ENCODE measurements around the gene CD58.
A peak's percentile ranks its signal among the peaks of the same experiment; 100 is the strongest.

Gene CD58

DNA sequence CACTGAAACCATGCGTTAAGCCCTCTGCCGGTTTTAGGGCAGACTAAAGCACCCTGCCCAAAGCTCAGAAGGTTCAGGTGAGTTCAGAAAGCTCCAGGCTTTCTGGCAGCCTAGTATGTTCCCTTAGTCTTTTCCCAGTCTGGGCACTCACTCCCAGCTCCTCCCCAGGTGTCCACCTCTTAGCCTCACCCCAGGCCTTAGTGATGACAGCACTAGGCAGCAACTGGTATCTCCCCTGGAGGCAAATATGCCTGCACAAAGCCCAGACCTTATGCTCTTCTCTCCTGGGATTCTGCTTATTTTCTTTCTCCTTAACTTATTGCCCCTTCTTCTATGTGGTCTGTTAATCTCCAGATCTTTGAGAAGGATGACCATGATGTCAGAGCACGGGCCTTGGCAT, 80.2 kb downstream of the CD58 start:
- no peak for DNase-seq

DNA sequence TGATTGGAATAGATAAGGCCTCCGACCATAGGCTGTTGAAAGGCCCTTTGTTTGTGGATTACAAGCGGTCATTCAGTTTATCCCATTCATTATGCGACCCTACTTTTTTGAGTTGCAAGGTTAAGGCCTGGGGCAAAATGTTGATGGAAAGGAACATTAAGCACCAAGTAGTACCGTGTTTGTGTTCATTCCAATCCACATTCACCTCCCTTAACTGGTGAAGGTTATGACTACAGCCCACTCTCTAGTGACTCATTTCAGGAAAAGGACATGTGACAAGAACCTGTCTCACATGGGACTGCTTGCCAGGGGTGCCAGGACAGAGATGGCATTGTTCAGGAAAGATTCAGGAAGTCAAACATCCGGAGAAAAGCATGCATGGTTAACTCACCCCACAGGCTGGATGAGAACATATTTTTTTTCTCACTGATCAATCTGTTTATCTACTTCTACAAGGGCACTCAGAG, 81.6 kb downstream of the CD58 start:
- no peak for DNase-seq

DNA sequence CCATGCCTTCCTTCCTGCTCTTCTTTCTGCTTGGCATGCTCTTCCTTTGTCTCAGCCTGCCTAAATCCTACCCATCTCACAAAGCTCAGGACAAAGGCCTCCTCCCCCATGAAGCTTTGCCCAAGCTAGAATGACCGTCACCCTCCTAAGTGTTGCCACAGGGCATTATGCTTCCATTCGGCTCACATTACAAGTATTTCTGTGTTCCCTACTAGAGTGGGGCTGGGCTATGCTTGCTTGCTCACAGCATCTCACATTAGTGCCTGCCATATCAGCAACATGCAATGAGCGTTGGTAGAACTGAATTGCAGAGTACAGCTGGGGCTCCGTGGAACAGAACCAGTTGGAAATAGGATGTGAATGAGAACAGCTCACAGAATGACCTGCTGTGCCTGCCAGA, 82.8 kb downstream of the CD58 start:
- no peak for DNase-seq

DNA sequence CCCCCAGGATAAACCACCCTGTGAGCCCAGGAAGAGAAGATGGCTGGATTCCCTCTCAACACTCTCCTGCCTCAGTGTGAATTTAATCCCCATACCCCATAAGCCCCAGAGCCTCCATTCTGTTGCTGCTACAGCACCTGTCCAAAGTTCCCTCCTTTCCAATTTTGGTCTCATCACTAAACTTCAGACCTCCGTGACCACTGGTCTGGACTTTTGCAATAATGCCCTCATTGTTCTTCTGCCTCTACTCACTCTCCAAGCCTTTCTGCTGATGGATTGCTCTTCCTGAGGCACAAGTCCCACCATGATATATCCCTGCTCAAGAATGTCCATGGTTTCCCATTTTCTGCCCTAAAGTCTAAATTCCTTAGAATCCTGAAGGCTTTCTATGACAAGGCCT, 83.2 kb downstream of the CD58 start:
- no peak for DNase-seq

DNA sequence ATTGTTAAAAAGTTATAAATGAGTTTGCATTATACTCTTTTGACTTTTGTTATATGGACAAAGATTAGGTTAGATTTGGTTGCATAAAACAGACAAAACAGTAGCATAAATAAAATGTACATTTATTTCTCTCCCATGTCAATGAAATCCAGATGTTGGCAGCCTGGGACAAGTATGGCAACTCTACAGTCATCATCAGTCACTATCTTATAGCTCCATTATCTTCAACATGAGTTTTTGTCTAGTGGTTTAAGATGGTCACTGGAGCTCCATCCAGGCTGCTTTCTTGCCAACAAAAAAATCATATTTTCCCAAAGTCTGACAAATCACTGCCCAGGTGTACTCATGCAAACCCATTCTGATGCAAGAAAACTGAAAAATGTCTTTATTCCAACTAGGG, 83.8 kb downstream of the CD58 start:
- no peak for DNase-seq

GRCh38 chr1:116486424-116486823, 84.4 kb downstream of the CD58 start:
- no peak for DNase-seq

DNA sequence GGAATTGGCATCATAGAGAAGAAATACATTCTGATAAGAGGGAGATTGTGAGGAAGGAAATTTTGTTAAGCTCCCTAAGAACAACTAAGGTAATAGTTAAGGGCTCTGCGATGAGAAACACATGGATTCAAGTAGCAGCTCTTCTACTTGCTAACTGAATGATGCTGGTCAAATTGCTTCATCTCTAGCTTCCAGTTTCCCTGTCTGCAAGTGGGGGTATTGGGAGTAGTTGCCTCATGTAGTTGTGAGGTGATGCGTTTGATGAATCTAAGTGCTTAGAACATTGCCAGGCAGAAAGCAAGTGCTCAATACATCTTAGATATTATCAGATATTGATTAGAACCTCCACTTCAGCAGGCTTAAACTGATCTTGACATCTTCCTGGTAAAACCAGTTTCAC, 84.8 kb downstream of the CD58 start:
- no peak for DNase-seq

- peak; percentile 74 to 80 for DNase-seq
These were observed 85.6 kb downstream of the CD58 start for GRCh38 chr1:116485071-116485735.

- no peak for DNase-seq
These were observed 87.1 kb downstream of the CD58 start for GRCh38 chr1:116483481-116484309.

- DNase-seq = no peak
These were observed 88.3 kb downstream of the CD58 start for GRCh38 chr1:116482490-116482889.

DNA sequence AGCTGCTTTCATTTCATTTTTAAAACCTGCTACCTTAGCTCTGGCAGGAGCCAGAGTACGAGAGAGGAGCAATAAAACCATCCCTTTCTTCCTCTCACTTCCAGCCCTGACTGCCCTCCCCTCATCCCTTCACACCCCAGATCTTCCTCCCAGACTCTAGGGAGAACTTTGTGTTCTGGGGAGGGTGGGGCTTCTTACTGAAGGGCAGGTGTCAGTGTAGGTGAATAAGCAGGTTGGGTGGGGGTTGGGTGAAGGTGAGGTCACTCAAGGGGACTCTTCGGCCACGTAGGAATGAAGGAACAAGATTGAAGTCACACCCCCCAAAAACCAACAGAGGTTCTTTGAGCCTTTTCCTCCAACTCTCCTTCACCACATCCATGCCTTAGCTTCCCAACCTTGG, 88.9 kb downstream of the CD58 start:
- DNase-seq = no peak

DNA sequence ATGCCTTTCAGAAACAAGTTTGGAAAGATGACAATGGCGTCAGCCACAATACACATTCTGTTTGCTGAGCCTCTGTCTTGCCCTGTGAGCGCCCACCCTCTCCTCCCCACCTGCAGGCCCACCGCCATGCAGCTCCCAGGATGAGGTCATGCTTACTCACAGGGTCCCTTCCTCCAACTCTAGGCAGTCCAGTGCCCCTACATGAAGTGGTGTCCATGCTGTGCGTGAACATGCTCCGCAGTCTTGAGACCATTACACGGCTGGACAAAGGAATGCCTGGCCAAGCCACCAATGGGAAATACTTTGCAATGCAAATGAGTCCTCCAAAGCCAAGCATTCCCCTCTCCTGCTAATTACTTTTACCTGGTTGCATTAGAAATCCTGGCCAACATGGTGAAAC, 92.2 kb downstream of the CD58 start:
- no peak for DNase-seq

GRCh38 chr1:116477429-116477828, 93.4 kb downstream of the CD58 start:
- DNase-seq = no peak

GRCh38 chr1:116476321-116476720, 94.5 kb downstream of the CD58 start:
- DNase-seq = no peak

DNA sequence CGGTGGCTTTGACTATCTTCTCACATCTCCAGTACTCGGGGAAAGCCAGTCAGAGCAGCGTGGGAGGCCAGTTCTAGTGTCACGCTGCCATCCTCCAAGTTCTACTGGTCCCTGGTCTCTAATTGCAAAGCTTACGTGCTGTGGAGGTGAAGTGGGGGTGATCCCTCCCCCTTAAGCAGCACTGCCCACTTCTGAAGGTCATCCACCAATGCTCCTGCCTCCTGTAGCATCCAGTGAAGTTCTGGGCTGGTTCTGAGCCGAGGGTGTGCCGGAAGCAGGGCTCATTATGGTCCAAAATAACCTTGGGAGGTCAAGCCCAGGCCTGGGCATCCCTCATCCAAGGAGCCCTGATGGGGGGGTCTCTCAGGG, 95.0 kb downstream of the CD58 start:
- DNase-seq = no peak

DNA sequence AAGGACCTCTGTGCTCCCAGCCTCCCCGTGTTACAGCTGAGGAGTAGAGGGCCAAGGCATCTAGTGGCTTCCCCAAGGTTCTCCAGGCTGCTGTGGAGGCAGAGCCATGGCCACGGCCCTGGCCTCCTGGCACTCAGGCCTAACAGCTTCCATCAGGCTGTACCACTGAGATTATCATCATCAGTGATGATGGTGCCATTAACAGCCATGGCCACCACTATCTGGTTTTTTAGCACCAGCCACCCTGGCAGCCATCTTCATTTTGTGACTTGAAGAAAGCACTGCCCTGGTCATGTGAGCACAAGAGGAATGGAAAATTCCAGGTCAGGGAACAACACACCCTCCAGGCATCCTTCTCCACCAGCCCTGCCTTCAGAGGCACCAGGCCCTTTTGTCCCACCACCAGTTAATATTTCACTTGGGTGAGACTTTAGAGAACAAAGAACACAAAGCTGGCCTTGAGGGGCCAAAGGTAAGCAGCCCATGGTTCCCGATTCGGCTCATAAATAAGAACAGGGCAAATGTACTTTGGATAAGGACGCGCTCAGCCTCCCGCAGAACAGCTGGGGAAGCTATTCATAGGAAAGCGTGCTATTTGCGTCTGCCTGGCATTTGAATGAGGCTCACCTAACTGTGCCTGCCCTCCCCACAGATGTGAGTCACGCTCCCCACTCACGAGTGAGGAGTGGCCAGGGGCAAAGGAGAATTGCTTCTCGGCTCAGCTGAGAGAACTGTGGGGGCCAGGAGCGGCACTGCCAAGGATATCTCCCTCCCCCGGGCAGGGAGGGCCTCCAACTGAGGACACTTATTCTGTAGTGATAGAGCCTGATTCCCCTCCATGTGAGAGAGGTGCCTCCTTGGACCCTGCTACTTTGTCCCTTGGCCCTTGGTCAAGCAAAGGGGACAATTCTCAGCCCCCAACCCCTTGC, 95.6 kb downstream of the CD58 start:
- no peak for DNase-seq

GRCh38 chr1:116472431-116472961, 98.3 kb downstream of the CD58 start:
- DNase-seq = peak; percentile 39 to 77

DNA sequence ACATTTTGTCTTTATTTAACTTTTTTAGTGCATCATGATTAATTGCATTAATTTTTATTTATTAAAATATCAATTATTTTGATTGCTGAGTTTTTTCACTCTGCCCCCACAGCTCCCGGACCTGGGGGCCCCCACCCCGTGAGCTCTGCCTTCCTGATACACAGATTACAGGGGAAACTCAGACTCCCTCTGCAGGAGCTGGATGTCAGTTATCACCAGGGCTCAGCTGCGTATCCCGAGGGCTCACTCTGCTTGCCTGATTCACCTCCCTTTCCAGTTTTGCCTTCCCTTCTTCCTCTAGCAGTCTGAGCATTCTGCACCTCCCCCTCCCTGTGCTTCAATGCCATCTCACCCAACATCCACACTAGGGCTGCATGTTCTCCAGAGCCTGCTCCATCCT, 99.6 kb downstream of the CD58 start:
- DNase-seq = no peak

- DNase-seq = no peak
These were observed 100.2 kb downstream of the CD58 start for GRCh38 chr1:116470671-116471070.

DNA sequence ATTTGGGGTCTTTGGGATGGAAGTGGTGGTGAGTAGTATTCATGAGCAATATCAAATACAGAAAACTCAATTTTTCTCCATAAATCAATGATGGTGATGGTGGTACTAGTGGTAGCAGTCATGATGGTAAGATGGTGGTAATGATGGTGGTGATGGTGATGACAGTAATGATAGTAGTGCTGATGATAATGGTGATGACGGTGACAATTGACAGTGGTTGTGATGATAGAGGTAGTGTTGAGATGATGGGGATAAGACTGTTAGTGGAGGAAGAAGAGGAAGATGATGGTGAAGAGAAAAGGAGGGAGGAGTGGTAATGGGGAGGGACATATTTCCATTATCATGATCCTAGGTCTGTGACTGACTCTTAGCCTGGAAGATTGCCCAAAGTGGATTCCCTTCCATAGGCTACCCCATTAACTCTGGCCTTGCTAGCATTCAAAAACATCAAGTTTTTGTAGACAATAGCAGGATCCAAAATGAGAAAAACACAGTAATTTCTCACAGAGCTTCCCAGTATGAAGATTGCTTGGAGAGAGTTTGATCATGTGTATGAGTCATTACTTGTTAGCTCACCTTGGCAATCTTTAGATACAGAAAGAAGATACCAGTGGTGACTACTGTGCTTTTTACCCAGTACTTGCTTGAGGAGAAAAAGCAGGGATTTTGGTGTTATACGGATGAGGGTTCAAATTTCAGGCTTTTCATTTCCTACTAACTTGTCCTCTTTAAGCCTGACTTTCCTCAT, 103.8 kb downstream of the CD58 start:
- no peak for DNase-seq

DNA sequence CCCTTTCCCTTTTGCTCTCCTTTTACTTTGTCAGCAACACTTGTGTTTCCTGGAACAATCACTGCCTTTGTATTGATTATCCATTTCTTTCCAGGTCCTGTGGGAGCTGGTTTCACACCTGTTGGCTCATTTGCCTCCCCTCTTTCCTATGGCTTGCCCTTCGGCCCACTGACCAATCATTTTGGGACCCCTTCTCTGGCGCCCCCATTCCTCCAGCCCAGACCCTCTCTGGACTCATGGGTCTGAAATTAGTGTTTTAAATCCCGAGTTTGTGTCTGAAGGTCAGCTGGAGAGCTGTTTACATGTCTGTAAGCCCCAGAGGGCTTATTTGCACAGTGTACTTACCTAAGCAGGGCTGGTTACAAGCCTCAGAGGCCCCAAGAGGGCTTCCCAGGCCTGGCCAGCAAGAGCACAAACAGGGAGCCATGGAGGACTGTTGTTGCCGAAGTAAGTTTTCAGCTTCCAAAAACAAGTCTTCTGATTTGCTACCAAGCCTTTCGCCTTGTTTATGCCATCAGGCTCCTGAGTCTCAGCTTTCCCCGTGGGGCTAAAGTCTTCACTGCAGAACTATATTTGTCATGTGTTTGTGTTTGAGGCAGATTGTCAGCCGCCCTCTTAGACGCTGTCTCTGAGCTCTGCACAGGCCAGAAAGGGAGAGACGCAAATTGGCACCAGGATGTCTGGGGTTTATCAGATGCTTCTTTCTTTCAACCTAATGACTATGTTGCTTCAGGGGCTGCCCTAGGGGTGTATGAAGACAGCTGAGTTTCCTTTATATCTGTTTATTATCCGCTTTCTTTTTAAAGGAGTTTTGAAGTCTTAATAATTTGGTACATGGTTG, 104.8 kb downstream of the CD58 start:
- DNase-seq = no peak

DNA sequence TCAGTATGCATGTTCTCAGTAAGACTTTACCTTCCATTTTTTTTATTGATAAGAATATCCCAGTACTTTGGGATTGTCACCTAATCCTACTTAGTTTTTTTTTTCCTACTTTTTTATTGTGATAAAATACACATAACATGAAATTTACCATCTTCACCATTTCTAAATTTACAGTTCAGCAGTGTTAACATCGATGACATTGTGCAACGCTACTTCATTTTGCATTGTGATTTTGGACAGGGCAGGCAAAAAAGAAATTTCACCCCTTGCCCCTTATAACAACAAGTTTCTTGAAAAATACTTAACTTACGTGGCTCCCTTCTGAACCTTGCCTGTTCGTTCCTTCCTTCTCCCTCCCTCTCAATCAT, 105.4 kb downstream of the CD58 start:
- DNase-seq = no peak

Measured in NCI-H2081 (cell line).